ENCODE measurements around the gene EPX.

Gene EPX

GRCh38 chr17:58170622-58171021 is 21.9 kb upstream of the EPX start:
- TF ChIP-seq CTCF (IDR thresholded peaks at IDR 0.05; ENCODE audit: low read depth, low read length, missing control alignments) = no peak
- H3K4me3 ChIP-seq (ENCODE audit: low read depth, low read length) = no peak overlapping the region
- no peak for DNase-seq (ENCODE audit: low read depth)

DNA sequence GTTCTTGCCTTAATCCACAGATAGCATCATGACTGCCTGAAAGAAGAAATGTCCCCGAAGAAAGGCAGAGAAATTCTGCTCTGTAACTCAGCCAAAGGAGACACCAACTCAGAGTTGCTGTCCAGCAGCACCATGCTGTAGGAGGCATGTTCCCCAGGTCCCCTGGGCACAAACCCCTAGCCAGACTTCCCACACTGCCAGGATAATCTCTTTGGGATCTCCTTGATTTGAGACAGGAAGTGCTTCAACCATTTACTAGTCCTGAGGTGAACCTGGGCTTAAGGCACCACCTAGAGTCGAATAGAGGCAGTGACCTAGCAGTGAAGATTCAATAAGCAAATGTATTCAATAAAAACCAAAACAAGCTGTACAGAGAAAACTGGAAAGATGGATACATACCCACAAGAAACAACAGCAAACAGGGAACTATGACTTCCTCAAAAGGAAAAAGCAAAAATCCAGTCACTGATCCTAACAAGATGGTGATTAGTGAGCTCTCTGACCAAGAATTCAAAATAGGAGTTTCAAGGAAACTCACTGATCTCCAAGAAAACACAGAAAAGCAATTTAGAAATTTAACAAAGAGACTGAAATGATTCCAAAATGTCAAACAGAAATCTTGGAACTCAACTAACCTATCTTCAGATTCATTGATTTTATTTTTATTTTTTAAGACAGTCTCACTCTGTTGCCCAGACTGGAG is 20.0 kb upstream of the EPX start:
- H3K4me3 ChIP-seq (ENCODE audit: low read depth, low read length) = no peak overlapping the region
- TF ChIP-seq CTCF (IDR thresholded peaks at IDR 0.05; ENCODE audit: low read depth, low read length, missing control alignments) = peak; percentile 64
- DNase-seq (ENCODE audit: low read depth) = peak; percentile 10

DNA sequence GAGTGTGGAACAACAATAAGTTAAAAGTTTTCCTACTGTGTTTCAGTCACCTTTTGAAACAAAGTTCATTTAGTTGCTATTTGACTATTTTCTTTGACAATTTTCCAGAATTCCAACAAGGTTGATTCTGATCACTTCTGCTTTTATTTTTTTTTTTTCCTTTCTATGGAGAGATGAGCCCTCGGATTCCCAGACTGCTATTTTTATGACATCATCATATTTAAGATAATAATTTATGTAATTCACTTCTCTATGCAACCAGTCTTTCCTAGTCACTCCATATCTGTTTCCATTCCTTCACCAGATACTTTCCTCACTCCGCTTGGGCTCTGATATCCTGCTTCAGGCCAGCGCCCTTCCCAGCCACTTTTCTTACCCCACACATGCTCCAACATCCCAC is 17.7 kb upstream of the EPX start:
- H3K4me3 ChIP-seq (ENCODE audit: low read depth, low read length) = no peak overlapping the region
- no peak for TF ChIP-seq CTCF (IDR thresholded peaks at IDR 0.05; ENCODE audit: low read depth, low read length, missing control alignments)
- no peak for DNase-seq (ENCODE audit: low read depth)

DNA sequence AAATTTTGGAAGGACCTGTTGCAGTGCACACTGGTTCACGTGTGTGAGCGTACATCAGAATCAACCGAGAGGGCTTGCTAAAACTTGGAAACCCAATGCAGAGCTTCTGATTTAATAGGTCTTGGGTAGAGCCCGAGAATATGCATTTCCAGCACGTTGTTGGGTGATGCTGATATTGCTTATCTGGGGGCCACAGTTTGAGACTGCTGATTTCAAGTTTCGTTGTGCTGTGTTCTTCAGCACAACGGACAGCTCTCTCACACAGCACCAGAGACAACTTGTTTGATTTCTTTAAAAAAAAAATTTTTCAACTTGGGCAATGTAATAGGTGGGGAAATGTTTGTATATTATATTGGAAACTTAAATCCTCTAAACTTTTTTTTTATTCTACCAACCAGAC is 16.3 kb upstream of the EPX start:
- H3K4me3 ChIP-seq (ENCODE audit: low read depth, low read length) = no peak overlapping the region
- no peak for DNase-seq (ENCODE audit: low read depth)

GRCh38 chr17:58181796-58182195 is 10.7 kb upstream of the EPX start:
- no peak overlapping the region for H3K4me3 ChIP-seq (ENCODE audit: low read depth, low read length)
- DNase-seq (ENCODE audit: low read depth) = no peak
- TF ChIP-seq CTCF (IDR thresholded peaks at IDR 0.05; ENCODE audit: low read depth, low read length, missing control alignments) = no peak

More for the DNA sequence above, 16.3 kb upstream of the EPX start:
- TF ChIP-seq CTCF (IDR thresholded peaks at IDR 0.05; ENCODE audit: low read depth, low read length, missing control alignments) = no peak

GRCh38 chr17:58183514-58183913 is 9.0 kb upstream of the EPX start:
- H3K4me3 ChIP-seq (ENCODE audit: low read depth, low read length) = no peak overlapping the region
- no peak for DNase-seq (ENCODE audit: low read depth)
- TF ChIP-seq CTCF (IDR thresholded peaks at IDR 0.05; ENCODE audit: low read depth, low read length, missing control alignments) = no peak

GRCh38 chr17:58184308-58184985 is 8.1 kb upstream of the EPX start:
- TF ChIP-seq CTCF (IDR thresholded peaks at IDR 0.05; ENCODE audit: low read depth, low read length, missing control alignments) = no peak
- H3K4me3 ChIP-seq (ENCODE audit: low read depth, low read length) = no peak overlapping the region
- no peak for DNase-seq (ENCODE audit: low read depth)

All from GM12864 (cell line).